Astrocyte (in vitro differentiated cells and primary cell): ENCODE data around the gene GRIK1. TPM values are rescaled to one million over a fixed set of nuclear protein-coding genes. Genes with fewer than 3 reads are reported as not detected.

Experiments used
- DNase-seq: peaks from one replicate; pipeline ENCODE4 v3.0.0-alpha.2; 2010; ENCODE audit warnings: low read depth
- FAIRE-seq: peaks from 2 replicates; lab custom pipeline; 2011; peaks lifted over from hg19 to GRCh38; lab: Jason Lieb, UNC
- H2AFZ ChIP-seq: 2 replicates; pipeline ENCODE4 v1.6.0; 2012; ENCODE audit warnings: low read depth, low read length, inconsistent platforms
- H3K27ac ChIP-seq: 2 replicates; pipeline ENCODE4 v1.5.1; 2011; ENCODE audit warnings: low read depth, low read length, inconsistent platforms
- H3K27me3 ChIP-seq: 2 replicates; pipeline ENCODE4 v1.6.0; 2011; ENCODE audit warnings: low read length, inconsistent platforms; ENCODE audit not compliant: insufficient read depth
- H3K36me3 ChIP-seq: 2 replicates; pipeline ENCODE4 v1.5.1; 2011; ENCODE audit warnings: low read length, inconsistent platforms; ENCODE audit not compliant: insufficient read depth
- H3K4me1 ChIP-seq: 2 replicates; pipeline ENCODE4 v1.5.1; 2011; ENCODE audit warnings: low read length, inconsistent platforms; ENCODE audit not compliant: insufficient read depth
- H3K4me2 ChIP-seq: 2 replicates; pipeline ENCODE4 v1.6.0; 2012; ENCODE audit warnings: low read length, inconsistent platforms
- H3K4me3 ChIP-seq: 2 replicates; pipeline ENCODE4 v1.5.1; 2011; ENCODE audit warnings: low read depth, mild to moderate bottlenecking, low read length, inconsistent platforms; ENCODE audit not compliant: insufficient read depth
- H3K79me2 ChIP-seq: 2 replicates; pipeline ENCODE4 v1.6.0; 2012; ENCODE audit warnings: mild to moderate bottlenecking, low read length, inconsistent platforms; ENCODE audit not compliant: insufficient read depth
- H3K9ac ChIP-seq: 2 replicates; pipeline ENCODE4 v1.6.0; 2012; ENCODE audit warnings: mild to moderate bottlenecking, low read length, inconsistent platforms
- H3K9me3 ChIP-seq: 2 replicates; pipeline ENCODE4 v1.5.1; 2012; ENCODE audit warnings: low read depth, mild to moderate bottlenecking, low read length, inconsistent platforms; ENCODE audit not compliant: insufficient read depth
- H4K20me1 ChIP-seq: 2 replicates; pipeline ENCODE4 v1.6.0; 2012; ENCODE audit warnings: low read length, inconsistent platforms; ENCODE audit not compliant: insufficient read depth
- H3K27ac Mint-ChIP-seq: one replicate; pipeline ENCODE4 v1.8.0; 2021; ENCODE audit warnings: mild to moderate bottlenecking, mixed read lengths; ENCODE audit not compliant: unreplicated experiment
- H3K27me3 Mint-ChIP-seq: one replicate; pipeline ENCODE4 v1.8.0; 2021; ENCODE audit warnings: low read depth, mixed read lengths; ENCODE audit not compliant: unreplicated experiment
- H3K36me3 Mint-ChIP-seq: one replicate; pipeline ENCODE4 v1.8.0; 2021; ENCODE audit warnings: low read depth, mixed read lengths; ENCODE audit not compliant: unreplicated experiment
- H3K4me1 Mint-ChIP-seq: one replicate; pipeline ENCODE4 v1.8.0; 2021; ENCODE audit warnings: low read depth, mixed read lengths; ENCODE audit not compliant: unreplicated experiment
- H3K4me3 Mint-ChIP-seq: one replicate; pipeline ENCODE4 v1.8.0; 2021; ENCODE audit warnings: mild to moderate bottlenecking, moderate library complexity, mixed read lengths; ENCODE audit not compliant: unreplicated experiment
- H3K9me3 Mint-ChIP-seq: one replicate; pipeline ENCODE4 v1.8.0; 2021; ENCODE audit warnings: mild to moderate bottlenecking, mixed read lengths; ENCODE audit not compliant: unreplicated experiment
- EZH2 ChIP-seq: IDR thresholded peaks from 2 replicates; pipeline ENCODE4 v1.6.1; 2012; ENCODE audit warnings: mild to moderate bottlenecking, low read length, inconsistent platforms; ENCODE audit not compliant: insufficient read depth
- total RNA-seq: library from RNA; stranded (reverse); gene quantifications from 2 replicates; pipeline ENCODE4 v1.2.1, GENCODE V29; 2021
- TF ChIP-seq, protein P1 (sequence below): IDR thresholded peaks from 2 replicates; pipeline ENCODE4 v1.5.1; 2011; ENCODE audit warnings: low read depth, mild to moderate bottlenecking, inconsistent platforms, low read length, moderate library complexity; ENCODE audit not compliant: insufficient read depth

Gene GRIK1
- total RNA-seq, 1 donor from 2014 or later, result not detected

- Histone ChIP-seq H2AFZ (no peak overlapping the region), H3K36me3 (no peaks in the 10 kb centered on the region), H3K4me1 (no peaks in the 10 kb centered on the region), H3K4me2 (no peak overlapping the region), H3K9ac (no peak overlapping the region), H3K9me3 (no peaks in the 10 kb centered on the region), H3K79me2 (no peaks in the 10 kb centered on the region), H4K20me1 (no peaks in the 10 kb centered on the region), H3K27me3 (no peaks in the 10 kb centered on the region), H3K4me3 (no peak overlapping the region), H3K27ac (no peak overlapping the region)
- H3K27ac Mint-ChIP-seq, result no peak overlapping the region
- no peaks in the 10 kb centered on the region for H3K4me1 Mint-ChIP-seq
- FAIRE-seq, result no peak
- no peaks in the 10 kb centered on the region for H3K27me3 Mint-ChIP-seq
- no peaks in the 10 kb centered on the region for H3K9me3 Mint-ChIP-seq
- DNase-seq, result no peak
- TF ChIP-seq, protein P1, sequence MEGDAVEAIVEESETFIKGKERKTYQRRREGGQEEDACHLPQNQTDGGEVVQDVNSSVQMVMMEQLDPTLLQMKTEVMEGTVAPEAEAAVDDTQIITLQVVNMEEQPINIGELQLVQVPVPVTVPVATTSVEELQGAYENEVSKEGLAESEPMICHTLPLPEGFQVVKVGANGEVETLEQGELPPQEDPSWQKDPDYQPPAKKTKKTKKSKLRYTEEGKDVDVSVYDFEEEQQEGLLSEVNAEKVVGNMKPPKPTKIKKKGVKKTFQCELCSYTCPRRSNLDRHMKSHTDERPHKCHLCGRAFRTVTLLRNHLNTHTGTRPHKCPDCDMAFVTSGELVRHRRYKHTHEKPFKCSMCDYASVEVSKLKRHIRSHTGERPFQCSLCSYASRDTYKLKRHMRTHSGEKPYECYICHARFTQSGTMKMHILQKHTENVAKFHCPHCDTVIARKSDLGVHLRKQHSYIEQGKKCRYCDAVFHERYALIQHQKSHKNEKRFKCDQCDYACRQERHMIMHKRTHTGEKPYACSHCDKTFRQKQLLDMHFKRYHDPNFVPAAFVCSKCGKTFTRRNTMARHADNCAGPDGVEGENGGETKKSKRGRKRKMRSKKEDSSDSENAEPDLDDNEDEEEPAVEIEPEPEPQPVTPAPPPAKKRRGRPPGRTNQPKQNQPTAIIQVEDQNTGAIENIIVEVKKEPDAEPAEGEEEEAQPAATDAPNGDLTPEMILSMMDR, result no peak
- H3K36me3 Mint-ChIP-seq, result no peaks in the 10 kb centered on the region
- H3K4me3 Mint-ChIP-seq, result no peak overlapping the region
These were observed 298.7 kb downstream of the GRIK1 start for GRCh38 chr21:29641001-29641634.

DNA sequence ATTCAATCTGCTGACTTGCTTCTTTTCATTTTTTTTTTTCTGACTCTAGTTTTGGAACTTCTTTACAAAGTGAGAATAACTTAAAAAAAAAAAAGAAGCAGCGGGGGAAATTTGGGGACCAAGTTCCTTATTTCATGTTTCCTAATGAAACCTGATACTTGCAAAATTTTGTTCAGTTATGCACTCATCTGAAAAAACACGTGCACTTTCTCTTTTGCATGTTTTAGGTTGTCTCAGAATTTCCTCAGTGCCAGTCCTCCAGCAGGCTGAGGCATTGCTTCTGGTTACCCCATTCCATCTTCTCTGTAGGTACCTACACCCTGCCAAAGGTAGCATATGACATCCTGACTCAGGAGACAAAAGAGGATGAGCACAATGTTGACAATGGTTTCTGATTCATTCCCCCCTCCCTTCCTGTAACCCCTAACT lies 299.7 kb downstream of the GRIK1 start:
- FAIRE-seq, result no peak
- Histone ChIP-seq H3K27me3 (no peaks in the 10 kb centered on the region), H3K9me3 (no peaks in the 10 kb centered on the region), H2AFZ (no peak overlapping the region), H3K27ac (no peak overlapping the region), H3K36me3 (no peaks in the 10 kb centered on the region), H4K20me1 (no peaks in the 10 kb centered on the region), H3K4me2 (no peak overlapping the region), H3K4me3 (no peak overlapping the region), H3K79me2 (no peaks in the 10 kb centered on the region), H3K9ac (no peak overlapping the region), H3K4me1 (no peaks in the 10 kb centered on the region)
- no peaks in the 10 kb centered on the region for H3K27me3 Mint-ChIP-seq
- no peak overlapping the region for H3K4me3 Mint-ChIP-seq
- H3K4me1 Mint-ChIP-seq, result no peaks in the 10 kb centered on the region
- H3K9me3 Mint-ChIP-seq, result no peaks in the 10 kb centered on the region
- no peak for DNase-seq
- no peak overlapping the region for H3K27ac Mint-ChIP-seq
- no peaks in the 10 kb centered on the region for H3K36me3 Mint-ChIP-seq
- TF ChIP-seq, protein P1, result no peak
- no peak for TF ChIP-seq EZH2

DNA sequence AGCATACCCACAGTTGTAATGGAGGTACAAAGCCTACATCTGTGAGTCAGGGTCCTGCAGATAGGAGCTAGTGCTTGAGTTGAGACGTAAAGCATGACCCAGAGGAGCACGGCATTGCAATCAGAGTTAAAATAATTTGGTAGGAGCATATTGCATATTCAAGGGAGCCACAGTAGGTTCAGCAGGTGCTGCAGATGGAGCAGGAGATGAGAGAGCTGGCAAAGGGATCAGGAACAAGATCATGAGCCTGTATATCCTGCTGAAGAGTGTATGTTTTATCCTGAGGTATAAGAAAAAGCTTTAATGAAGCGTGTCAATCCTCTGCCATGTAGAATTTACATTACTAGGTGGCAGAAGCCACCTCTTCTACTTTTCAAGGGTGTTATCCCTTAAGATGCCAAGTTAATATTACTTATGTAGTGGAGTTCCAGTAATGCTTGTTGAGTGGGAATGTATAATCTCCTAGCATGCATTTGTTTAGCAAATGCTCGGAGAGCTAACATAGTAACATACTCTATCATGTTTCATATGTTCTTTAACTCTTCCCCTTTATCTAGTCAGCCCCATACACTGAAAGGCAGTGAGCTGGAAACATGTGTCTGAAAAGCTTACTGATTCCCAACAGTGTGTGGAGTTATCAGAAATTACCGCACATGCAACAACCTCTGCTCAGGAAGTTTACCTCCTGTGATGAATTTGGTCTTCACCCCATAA lies 300.3 kb downstream of the GRIK1 start:
- TF ChIP-seq, protein P1, result no peak
- TF ChIP-seq EZH2, result no peak
- H3K4me1 Mint-ChIP-seq, result no peaks in the 10 kb centered on the region
- H3K27me3 ChIP-seq, result no peaks in the 10 kb centered on the region
- FAIRE-seq (no peak), DNase-seq (no peak)
- H3K9me3 Mint-ChIP-seq, result no peaks in the 10 kb centered on the region
- no peaks in the 10 kb centered on the region for H3K27me3 Mint-ChIP-seq
- no peak overlapping the region for H3K4me2 ChIP-seq
- H2AFZ ChIP-seq, result no peak overlapping the region
- H3K27ac ChIP-seq, result no peak overlapping the region
- H3K4me1 ChIP-seq, result no peaks in the 10 kb centered on the region
- no peak overlapping the region for H3K4me3 ChIP-seq
- H3K36me3 ChIP-seq, result no peaks in the 10 kb centered on the region
- no peaks in the 10 kb centered on the region for H4K20me1 ChIP-seq
- no peaks in the 10 kb centered on the region for H3K9me3 ChIP-seq
- H3K27ac Mint-ChIP-seq, result no peak overlapping the region
- no peaks in the 10 kb centered on the region for H3K79me2 ChIP-seq
- H3K36me3 Mint-ChIP-seq, result no peaks in the 10 kb centered on the region
- no peak overlapping the region for H3K4me3 Mint-ChIP-seq
- no peak overlapping the region for H3K9ac ChIP-seq
